ENCODE results near the gene CPE.

Gene CPE

GRCh38 chr4:165426331-165426730 is 47.5 kb downstream of the CPE start:
- Histone ChIP-seq H3K4me2 (ENCODE audit: low read length) (no peak overlapping the region), H4K20me1 (ENCODE audit: insufficient read depth, low read length) (no peaks in the 10 kb centered on the region), H3K36me3 (replicated peaks; ENCODE audit: low read depth, low read length) (no peaks in the 10 kb centered on the region), H3K9ac (ENCODE audit: low read length) (no peak overlapping the region), H3K4me1 (ENCODE audit: low read length) (no peaks in the 10 kb centered on the region), H3K79me2 (ENCODE audit: low read length) (no peaks in the 10 kb centered on the region), H3K27ac (ENCODE audit: low read length) (no peak overlapping the region), H2AFZ (ENCODE audit: low read depth, low read length) (no peak overlapping the region), H3K27me3 (ENCODE audit: low read depth, low read length) (no peaks in the 10 kb centered on the region), H3K9me3 (ENCODE audit: insufficient read depth, low read length) (peaks cover 8% of the 10 kb centered on the region), H3K4me3 (ENCODE audit: low read length) (no peak overlapping the region)
- TF ChIP-seq CTCF (IDR thresholded peaks at IDR 0.05; ENCODE audit: low read depth, low read length) (no peak), EZH2phosphoT487 (IDR thresholded peaks at IDR 0.05; ENCODE audit: low read depth) (no peak)

GRCh38 chr4:165426823-165427222 is 48.0 kb downstream of the CPE start:
- Histone ChIP-seq H3K36me3 (replicated peaks; ENCODE audit: low read depth, low read length) (no peaks in the 10 kb centered on the region), H3K9ac (ENCODE audit: low read length) (no peak overlapping the region), H2AFZ (ENCODE audit: low read depth, low read length) (no peak overlapping the region), H3K9me3 (ENCODE audit: insufficient read depth, low read length) (peaks cover 8% of the 10 kb centered on the region), H3K4me1 (ENCODE audit: low read length) (no peaks in the 10 kb centered on the region), H3K27me3 (ENCODE audit: low read depth, low read length) (no peaks in the 10 kb centered on the region), H3K4me2 (ENCODE audit: low read length) (no peak overlapping the region), H4K20me1 (ENCODE audit: insufficient read depth, low read length) (no peaks in the 10 kb centered on the region), H3K4me3 (ENCODE audit: low read length) (no peak overlapping the region), H3K79me2 (ENCODE audit: low read length) (no peaks in the 10 kb centered on the region), H3K27ac (ENCODE audit: low read length) (no peak overlapping the region)
- TF ChIP-seq EZH2phosphoT487 (IDR thresholded peaks at IDR 0.05; ENCODE audit: low read depth) = no peak
- TF ChIP-seq CTCF (IDR thresholded peaks at IDR 0.05; ENCODE audit: low read depth, low read length) = no peak

GRCh38 chr4:165428957-165429356 is 50.1 kb downstream of the CPE start:
- Histone ChIP-seq H3K27ac (ENCODE audit: low read length) (no peak overlapping the region), H3K4me1 (ENCODE audit: low read length) (no peaks in the 10 kb centered on the region), H3K9me3 (ENCODE audit: insufficient read depth, low read length) (peaks cover 8% of the 10 kb centered on the region), H3K27me3 (ENCODE audit: low read depth, low read length) (no peaks in the 10 kb centered on the region), H3K36me3 (replicated peaks; ENCODE audit: low read depth, low read length) (no peaks in the 10 kb centered on the region), H3K9ac (ENCODE audit: low read length) (no peak overlapping the region), H3K79me2 (ENCODE audit: low read length) (no peaks in the 10 kb centered on the region), H2AFZ (ENCODE audit: low read depth, low read length) (no peak overlapping the region), H3K4me2 (ENCODE audit: low read length) (no peak overlapping the region), H3K4me3 (ENCODE audit: low read length) (no peak overlapping the region), H4K20me1 (ENCODE audit: insufficient read depth, low read length) (no peaks in the 10 kb centered on the region)
- no peak for TF ChIP-seq EZH2phosphoT487 (IDR thresholded peaks at IDR 0.05; ENCODE audit: low read depth)
- no peak for TF ChIP-seq CTCF (IDR thresholded peaks at IDR 0.05; ENCODE audit: low read depth, low read length)

GRCh38 chr4:165433529-165433928 is 54.7 kb downstream of the CPE start:
- H3K4me2 ChIP-seq (ENCODE audit: low read length) = no peak overlapping the region
- H3K36me3 ChIP-seq (replicated peaks; ENCODE audit: low read depth, low read length) = no peaks in the 10 kb centered on the region
- no peak overlapping the region for H3K4me3 ChIP-seq (ENCODE audit: low read length)
- H3K79me2 ChIP-seq (ENCODE audit: low read length) = no peaks in the 10 kb centered on the region
- H3K27ac ChIP-seq (ENCODE audit: low read length) = no peak overlapping the region
- H3K4me1 ChIP-seq (ENCODE audit: low read length) = no peaks in the 10 kb centered on the region
- no peak overlapping the region for H3K9ac ChIP-seq (ENCODE audit: low read length)
- no peak for TF ChIP-seq CTCF (IDR thresholded peaks at IDR 0.05; ENCODE audit: low read depth, low read length)
- TF ChIP-seq EZH2phosphoT487 (IDR thresholded peaks at IDR 0.05; ENCODE audit: low read depth) = no peak
- peaks cover 5% of the 10 kb centered on the region for H3K9me3 ChIP-seq (ENCODE audit: insufficient read depth, low read length)
- H4K20me1 ChIP-seq (ENCODE audit: insufficient read depth, low read length) = no peaks in the 10 kb centered on the region
- no peak overlapping the region for H2AFZ ChIP-seq (ENCODE audit: low read depth, low read length)
- H3K27me3 ChIP-seq (ENCODE audit: low read depth, low read length) = no peaks in the 10 kb centered on the region
